Stimulated activated CD4-positive, alpha-beta T cell treated with anti-CD3 and anti-CD28 coated beads, Interleukin-4, amount 100 ng/mL, for 1 hour (primary cell): ENCODE data around the gene THAP11.
"Not testable (repeated sequence)": the region's sequence is repeated elsewhere in the genome, so short reads cannot be mapped to it uniquely, and the experiment has no call there.

Source experiments
- DNase-seq: peaks from one replicate; pipeline ENCODE4 v3.0.0-alpha.2; 2020

Gene THAP11

GRCh38 chr16:67837190-67837589 is 4.9 kb upstream of the THAP11 start:
- not testable (repeated sequence) for DNase-seq

GRCh38 chr16:67837811-67838210 is 4.3 kb upstream of the THAP11 start:
- DNase-seq = no peak

- no peak for DNase-seq
Observed at GRCh38 chr16:67841198-67841815, 813 bp upstream of the THAP11 start.

GRCh38 chr16:67842509-67843342 is 606 bp downstream of the THAP11 start:
- peak; percentile 57 for DNase-seq

GRCh38 chr16:67843343-67843765 is 1.2 kb downstream of the THAP11 start:
- no peak for DNase-seq

GRCh38 chr16:67844497-67844896 is 2.4 kb downstream of the THAP11 start:
- DNase-seq = no peak

GRCh38 chr16:67845291-67846062 is 3.4 kb downstream of the THAP11 start:
- no peak for DNase-seq

- no peak for DNase-seq
Observed at GRCh38 chr16:67846063-67846319, 3.9 kb downstream of the THAP11 start.

GRCh38 chr16:67846320-67847063 is 4.4 kb downstream of the THAP11 start, which contains the start of gene NUTF2:
TSS of gene NUTF2 (plus strand) at chr16:67846933. CDS start at chr16:67865131, 18,198 bp downstream.
- peak; percentile 95 for DNase-seq

- DNase-seq = no peak
Observed at GRCh38 chr16:67847064-67847861, 5.1 kb downstream of the THAP11 start, which contains the start of gene CENPT. TSS of gene CENPT (minus strand) at chr16:67847693. CDS start at chr16:67833859, 13,834 bp downstream.

- no peak for DNase-seq
Observed at GRCh38 chr16:67848118-67848517, 6.0 kb downstream of the THAP11 start.

- DNase-seq = no peak
Observed at GRCh38 chr16:67853670-67854069, 11.6 kb downstream of the THAP11 start.

- no peak for DNase-seq
Observed at GRCh38 chr16:67855789-67856188, 13.7 kb downstream of the THAP11 start.

GRCh38 chr16:67856927-67857546 is 14.9 kb downstream of the THAP11 start:
- no peak for DNase-seq

- peak; percentile 18 for DNase-seq
Observed at GRCh38 chr16:67857547-67858233, 15.6 kb downstream of the THAP11 start.

- no peak for DNase-seq
Observed at GRCh38 chr16:67858500-67858899, 16.4 kb downstream of the THAP11 start.

- no peak for DNase-seq
Observed at GRCh38 chr16:67860589-67861398, 18.7 kb downstream of the THAP11 start.

- DNase-seq = no peak
Observed at GRCh38 chr16:67861877-67862276, 19.8 kb downstream of the THAP11 start.

- no peak for DNase-seq
Observed at GRCh38 chr16:67862623-67863583, 20.8 kb downstream of the THAP11 start.
